ENCODE data around the gene KCTD15. TPM values are rescaled to one million over a fixed set of nuclear protein-coding genes. Genes with fewer than 3 reads are reported as not detected.

The KCTD15 gene
- polyA plus RNA-seq, 1 experiment, result 59.1 TPM

- TF ChIP-seq, protein P1, sequence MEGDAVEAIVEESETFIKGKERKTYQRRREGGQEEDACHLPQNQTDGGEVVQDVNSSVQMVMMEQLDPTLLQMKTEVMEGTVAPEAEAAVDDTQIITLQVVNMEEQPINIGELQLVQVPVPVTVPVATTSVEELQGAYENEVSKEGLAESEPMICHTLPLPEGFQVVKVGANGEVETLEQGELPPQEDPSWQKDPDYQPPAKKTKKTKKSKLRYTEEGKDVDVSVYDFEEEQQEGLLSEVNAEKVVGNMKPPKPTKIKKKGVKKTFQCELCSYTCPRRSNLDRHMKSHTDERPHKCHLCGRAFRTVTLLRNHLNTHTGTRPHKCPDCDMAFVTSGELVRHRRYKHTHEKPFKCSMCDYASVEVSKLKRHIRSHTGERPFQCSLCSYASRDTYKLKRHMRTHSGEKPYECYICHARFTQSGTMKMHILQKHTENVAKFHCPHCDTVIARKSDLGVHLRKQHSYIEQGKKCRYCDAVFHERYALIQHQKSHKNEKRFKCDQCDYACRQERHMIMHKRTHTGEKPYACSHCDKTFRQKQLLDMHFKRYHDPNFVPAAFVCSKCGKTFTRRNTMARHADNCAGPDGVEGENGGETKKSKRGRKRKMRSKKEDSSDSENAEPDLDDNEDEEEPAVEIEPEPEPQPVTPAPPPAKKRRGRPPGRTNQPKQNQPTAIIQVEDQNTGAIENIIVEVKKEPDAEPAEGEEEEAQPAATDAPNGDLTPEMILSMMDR (IDR thresholded peaks at IDR 0.05; ENCODE audit: insufficient read depth, low read depth, low read length), result no peak
- Histone ChIP-seq H3K27me3 (ENCODE audit: control insufficient read depth, insufficient read depth, low read length) (peaks cover 4% of the 10 kb centered on the region; the same call in 1 of the 2 replicates), H3K36me3 (ENCODE audit: control insufficient read depth, insufficient read depth, low read length) (no peaks in the 10 kb centered on the region), H3K4me3 (ENCODE audit: low read depth, low read length) (no peak overlapping the region)
- ChIA-PET CTCF (interaction anchor here (1.6 to 4.5 kb wide), 4 partner anchors 13 to 360 kb away, joined by 9 to 57 read pairs (median 36); partner anchors contain the start of gene KCTD15), POLR2A (no interaction called here)
- no peak for DNase-seq (ENCODE audit: low read depth)
These were observed 20.8 kb upstream of the KCTD15 start for GRCh38 chr19:33775731-33776487.

DNA sequence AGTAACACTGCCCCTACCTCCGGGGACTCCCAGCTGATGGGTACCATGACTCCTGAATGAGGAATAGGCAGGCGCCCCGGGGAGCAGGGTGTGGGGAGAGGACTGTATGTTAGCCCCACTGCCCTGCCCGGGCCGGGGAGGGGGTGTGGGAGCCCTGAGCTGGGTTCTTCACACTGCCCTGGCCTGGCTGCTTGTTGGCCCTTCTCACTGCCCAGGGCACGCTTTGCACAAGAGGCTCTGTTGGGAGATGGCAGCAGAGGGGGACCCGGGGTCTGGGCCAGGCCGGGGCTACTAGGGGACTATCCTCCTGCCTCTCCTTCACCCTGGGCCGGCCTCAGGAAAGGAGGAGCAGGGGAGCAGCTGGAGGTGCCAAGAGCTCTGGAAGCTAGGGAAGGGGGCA is 19.3 kb upstream of the KCTD15 start:
- POLR2A ChIA-PET, result no interaction called here

GRCh38 chr19:33777753-33778088 is 18.9 kb upstream of the KCTD15 start:
- H3K4me3 ChIP-seq (ENCODE audit: low read depth, low read length), result no peak overlapping the region
- POLR2A ChIA-PET, result no interaction called here
- 0 out of 2 replicates have a peak, but pooled peaks cover 2% of the 10 kb centered on the region for H3K27me3 ChIP-seq (ENCODE audit: control insufficient read depth, insufficient read depth, low read length)
- no peak for DNase-seq (ENCODE audit: low read depth)
- TF ChIP-seq, protein P1 (IDR thresholded peaks at IDR 0.05; ENCODE audit: insufficient read depth, low read depth, low read length), result no peak
- CTCF ChIA-PET, result interaction anchor here (0.6 to 4.5 kb wide), 113 partner anchors 8 to 642 kb away, joined by 3 to 91 read pairs (median 4); partner anchors contain the start of gene KCTD15
- no peaks in the 10 kb centered on the region for H3K36me3 ChIP-seq (ENCODE audit: control insufficient read depth, insufficient read depth, low read length)

More for the DNA sequence above, 19.3 kb upstream of the KCTD15 start:
- no peak for DNase-seq (ENCODE audit: low read depth)
- H3K27me3 ChIP-seq (ENCODE audit: control insufficient read depth, insufficient read depth, low read length), result 0 out of 2 replicates have a peak, but pooled peaks cover 2% of the 10 kb centered on the region
- TF ChIP-seq, protein P1 (IDR thresholded peaks at IDR 0.05; ENCODE audit: insufficient read depth, low read depth, low read length), result no peak
- CTCF ChIA-PET, result interaction anchor here (0.6 to 4.5 kb wide), 103 partner anchors 9 to 621 kb away, joined by 3 to 91 read pairs (median 4); partner anchors contain the start of gene KCTD15
- H3K36me3 ChIP-seq (ENCODE audit: control insufficient read depth, insufficient read depth, low read length), result no peaks in the 10 kb centered on the region
- H3K4me3 ChIP-seq (ENCODE audit: low read depth, low read length), result no peak overlapping the region

DNA sequence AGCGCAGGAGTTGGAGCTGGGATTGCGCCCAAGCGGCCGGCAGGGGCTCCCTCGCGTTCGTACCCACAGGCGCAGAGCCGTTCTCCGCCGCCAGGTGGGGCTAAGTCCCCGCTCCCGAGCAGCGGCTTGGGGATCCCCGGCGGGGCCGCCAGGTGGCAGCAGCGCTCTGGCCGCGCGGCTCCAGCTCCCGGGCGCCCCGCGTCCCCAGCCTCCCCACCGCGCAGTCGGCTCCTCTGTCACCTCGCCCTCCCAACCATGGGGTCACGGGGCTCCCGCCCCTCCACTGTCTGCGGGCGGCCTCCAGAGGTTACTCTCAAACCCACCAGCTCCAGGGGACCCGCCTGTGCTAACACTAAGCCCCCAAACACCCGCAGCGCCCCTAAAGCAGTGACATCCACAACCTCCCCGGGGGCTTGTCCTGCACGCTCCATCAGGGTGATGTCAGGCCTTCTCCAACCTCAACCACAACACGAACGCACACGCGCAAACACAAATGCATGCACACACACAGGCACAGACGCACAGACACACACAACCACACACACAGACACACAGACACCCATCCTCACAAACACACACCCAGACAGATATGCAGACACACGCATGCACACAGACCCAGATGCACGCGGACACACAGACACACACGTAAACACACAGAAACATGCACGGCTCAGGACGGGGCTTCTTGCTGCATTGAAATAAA is 18.4 kb upstream of the KCTD15 start:
- ChIA-PET POLR2A (no interaction called here), CTCF (interaction anchor here (0.6 to 4.5 kb wide), 117 partner anchors 8 to 643 kb away, joined by 3 to 91 read pairs (median 4); partner anchors contain the start of gene KCTD15)
- no peak overlapping the region for H3K4me3 ChIP-seq (ENCODE audit: low read depth, low read length)
- no peak for DNase-seq (ENCODE audit: low read depth)
- H3K27me3 ChIP-seq (ENCODE audit: control insufficient read depth, insufficient read depth, low read length), result 0 out of 2 replicates have a peak, but pooled peaks cover 2% of the 10 kb centered on the region
- no peaks in the 10 kb centered on the region for H3K36me3 ChIP-seq (ENCODE audit: control insufficient read depth, insufficient read depth, low read length)
- TF ChIP-seq, protein P1 (IDR thresholded peaks at IDR 0.05; ENCODE audit: insufficient read depth, low read depth, low read length), result peak; percentile 99

DNA sequence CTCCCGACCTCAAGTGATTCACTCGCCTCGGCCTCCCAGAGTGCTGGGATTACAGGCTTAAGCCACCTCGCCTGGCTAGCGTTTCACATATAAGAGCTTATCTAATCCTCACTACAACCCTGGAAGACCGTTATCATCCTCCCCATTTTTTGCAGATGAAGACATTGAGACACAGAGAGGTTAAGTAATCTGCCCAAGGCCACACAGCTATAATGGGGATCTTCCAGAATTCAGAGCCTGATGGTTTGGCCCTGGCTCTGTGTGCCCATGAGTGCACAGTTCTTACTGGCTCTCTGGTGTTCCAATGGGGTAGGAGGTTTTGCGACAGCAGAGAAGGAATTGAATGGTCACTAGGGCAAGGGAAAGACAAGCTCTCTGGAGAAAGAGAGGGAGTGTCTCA is 16.8 kb upstream of the KCTD15 start:
- peaks cover 2% of the 10 kb centered on the region; the same call in 1 of the 2 replicates for H3K27me3 ChIP-seq (ENCODE audit: control insufficient read depth, insufficient read depth, low read length)
- no peak for DNase-seq (ENCODE audit: low read depth)
- POLR2A ChIA-PET, result no interaction called here

More for the DNA sequence above, 16.8 kb upstream of the KCTD15 start:
- no peaks in the 10 kb centered on the region for H3K36me3 ChIP-seq (ENCODE audit: control insufficient read depth, insufficient read depth, low read length)
- H3K4me3 ChIP-seq (ENCODE audit: low read depth, low read length), result no peak overlapping the region
- CTCF ChIA-PET, result interaction anchor here (0.7 to 4.5 kb wide), 7 partner anchors 9 to 316 kb away, joined by 3 to 91 read pairs (median 48); partner anchors contain the start of gene KCTD15
- TF ChIP-seq, protein P1 (IDR thresholded peaks at IDR 0.05; ENCODE audit: insufficient read depth, low read depth, low read length), result no peak

Data from BJ (cell line).